ENCODE results near the gene OR2T11. TPM values are rescaled to one million over a fixed set of nuclear protein-coding genes. Genes with fewer than 3 reads are reported as not detected.
"Not testable (repeated sequence)": the region's sequence is repeated elsewhere in the genome, so short reads cannot be mapped to it uniquely, and the experiment has no call there.

Gene OR2T11
- polyA plus RNA-seq, 2 of the 4 experiments (the other 2 are of a cell fraction), result not detected

DNA sequence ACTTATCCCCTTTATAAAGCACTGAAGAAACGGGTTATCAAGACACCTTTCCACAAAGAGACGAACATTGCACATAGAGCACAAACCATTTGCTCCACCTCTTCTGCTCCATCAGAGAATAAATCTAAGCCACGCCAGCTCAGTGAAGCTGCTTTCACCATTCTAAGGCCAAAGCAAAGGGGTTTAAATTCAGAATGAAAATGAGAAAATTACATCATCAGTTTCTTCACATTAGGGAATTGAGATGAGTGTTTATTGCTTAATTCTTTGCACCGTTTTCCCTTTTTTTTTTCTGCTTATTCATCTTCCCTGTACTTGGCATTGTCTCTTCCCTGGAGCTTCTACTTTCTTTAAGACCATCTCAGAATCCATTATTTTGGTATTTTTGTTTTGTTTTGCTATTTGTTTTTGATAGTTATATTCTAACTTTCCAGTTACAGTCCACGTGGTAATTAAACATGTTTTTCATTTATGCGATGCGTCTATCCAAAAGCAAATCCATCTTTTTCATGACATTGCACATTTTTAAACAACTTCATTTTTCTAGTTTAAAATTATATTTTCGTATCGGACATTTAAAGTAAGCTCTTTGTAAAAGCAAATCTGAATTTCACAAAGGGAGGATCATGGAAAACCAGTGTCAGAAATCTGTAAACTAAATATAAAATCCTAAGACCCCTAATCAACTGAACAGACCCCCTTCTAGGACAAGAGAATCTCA lies 58.5 kb downstream of the OR2T11 start:
- 37% methylated on average over 9 of the region's 9 CpGs for WGBS (ENCODE audit: missing lambda C conversion rate)
- Histone ChIP-seq H3K9me3 (no peaks in the 10 kb centered on the region; the same call in 2 of the 3 replicates), H3K4me3 (no peak overlapping the region), H3K27ac (no peak overlapping the region), H3K4me2 (no peak overlapping the region), H3K4me1 (no peaks in the 10 kb centered on the region)
- ChIA-PET POLR2A (no interaction called here), CTCF (no interaction called here)
- ATAC-seq, result no peak
- TF ChIP-seq MAFK (IDR thresholded peaks at IDR 0.05; ENCODE audit: partially characterized antibody), result peak; percentile 52
- TF ChIP-seq, protein P1, sequence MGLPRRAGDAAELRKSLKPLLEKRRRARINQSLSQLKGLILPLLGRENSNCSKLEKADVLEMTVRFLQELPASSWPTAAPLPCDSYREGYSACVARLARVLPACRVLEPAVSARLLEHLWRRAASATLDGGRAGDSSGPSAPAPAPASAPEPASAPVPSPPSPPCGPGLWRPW (IDR thresholded peaks at IDR 0.05), result no peak
- no peak for FAIRE-seq
- no peak for DNase-seq (ENCODE audit: low read depth in 1 of 2, low spot score in 1 of 2)

DNA sequence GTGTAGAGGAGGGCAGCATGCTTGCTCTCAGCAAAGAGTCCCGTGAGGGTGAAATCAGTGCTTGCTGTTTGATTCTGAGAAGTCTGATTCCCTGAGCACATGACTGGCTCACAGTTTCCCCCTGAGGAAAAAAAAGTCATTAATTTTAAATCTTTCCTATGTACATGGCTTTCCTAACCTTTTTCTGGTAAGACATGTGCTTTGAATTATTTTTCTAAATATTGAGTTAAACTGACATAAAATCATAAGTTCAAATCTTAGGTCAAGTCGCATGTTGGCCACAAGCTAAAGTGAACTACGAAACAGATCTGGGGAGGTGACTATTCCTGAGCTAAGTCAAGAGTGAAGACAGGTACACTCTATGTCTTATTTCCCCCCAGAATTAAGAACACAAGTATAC lies 60.2 kb downstream of the OR2T11 start, which contains the start of gene OR2T34:
Gene OR2T34 (minus strand): TSS at position 101 of the 400 bp plus-strand sequence. CDS start 0 bp downstream, at position 101.
- FAIRE-seq; H3K4me3 ChIP-seq; H3K27ac ChIP-seq; H3K4me2 ChIP-seq; POLR2A ChIA-PET; ATAC-seq; H3K9me3 ChIP-seq; DNase-seq (ENCODE audit: low read depth in 1 of 2, low spot score in 1 of 2); CTCF ChIA-PET; H3K4me1 ChIP-seq: not testable (repeated sequence)
- 4% methylated on average over 3 of the region's 3 CpGs for WGBS (ENCODE audit: missing lambda C conversion rate)

DNA sequence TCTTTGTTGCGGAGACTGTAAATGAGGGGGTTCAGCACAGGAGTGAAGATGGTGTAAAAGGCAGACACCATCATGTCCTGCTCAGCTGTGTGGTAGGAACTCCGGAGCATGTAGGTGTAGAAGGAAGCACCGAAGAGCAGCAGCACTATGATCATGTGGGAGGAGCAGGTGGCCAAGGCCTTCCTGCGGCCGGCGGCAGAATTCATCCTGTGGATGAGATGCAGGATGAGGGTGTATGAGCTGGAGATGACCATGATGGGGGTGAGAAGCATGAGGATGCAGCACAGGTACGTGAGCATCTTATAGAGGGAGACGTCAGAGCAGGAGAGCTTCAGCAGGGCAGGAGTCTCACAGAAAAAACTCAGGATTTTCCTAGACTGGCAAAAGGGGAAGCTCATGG lies 61.0 kb downstream of the OR2T11 start:
- CTCF ChIA-PET; H3K4me3 ChIP-seq; H3K27ac ChIP-seq; H3K4me1 ChIP-seq; POLR2A ChIA-PET; DNase-seq (ENCODE audit: low read depth in 1 of 2, low spot score in 1 of 2); FAIRE-seq; H3K4me2 ChIP-seq; H3K9me3 ChIP-seq; ATAC-seq: not testable (repeated sequence)
- 7% methylated on average over 2 of the region's 8 CpGs for WGBS (ENCODE audit: missing lambda C conversion rate)

Small RNA genes lying within 50 kb of the gene (small RNA-seq; reads per million reads assigned to genes)
- gene RF00019, result 0 reads per million in 6 experiments

Other genes starting within 250 kb of the OR2T11 start
- not detected in 2 replicates for gene OR2T1, start 232.0 kb downstream of the OR2T11 start, polyA plus RNA-seq (2011; rRNA removed)
- gene OR2T1, start 232.0 kb downstream of the OR2T11 start, polyA plus RNA-seq (2017; fragmentation: RNase III; extraction: RNeasy Plus Mini Kit Qiagen cat#74134 plus additional on column Dnase treatment), result not detected in 3 replicates
- not detected in 2 replicates for gene OR2T2, start 189.5 kb downstream of the OR2T11 start, polyA plus RNA-seq (2011; rRNA removed)
- gene OR2T2, start 189.5 kb downstream of the OR2T11 start, polyA plus RNA-seq (2017; fragmentation: RNase III; extraction: RNeasy Plus Mini Kit Qiagen cat#74134 plus additional on column Dnase treatment), result not detected in 3 replicates
- not detected in 2 replicates for gene OR2T3, start 161.7 kb downstream of the OR2T11 start, polyA plus RNA-seq (2011; rRNA removed)
- gene OR2T3, start 161.7 kb downstream of the OR2T11 start, polyA plus RNA-seq (2017; fragmentation: RNase III; extraction: RNeasy Plus Mini Kit Qiagen cat#74134 plus additional on column Dnase treatment), result not detected in 3 replicates
- gene OR2T5, start 146.5 kb downstream of the OR2T11 start, polyA plus RNA-seq (2011; rRNA removed), result not detected in 2 replicates
- not detected in 3 replicates for gene OR2T5, start 146.5 kb downstream of the OR2T11 start, polyA plus RNA-seq (2017; fragmentation: RNase III; extraction: RNeasy Plus Mini Kit Qiagen cat#74134 plus additional on column Dnase treatment)
- not detected in 2 replicates for gene OR2G6, start 127.0 kb downstream of the OR2T11 start, polyA plus RNA-seq (2011; rRNA removed)
- gene OR2G6, start 127.0 kb downstream of the OR2T11 start, polyA plus RNA-seq (2017; fragmentation: RNase III; extraction: RNeasy Plus Mini Kit Qiagen cat#74134 plus additional on column Dnase treatment), result not detected in 3 replicates
- not detected in 2 replicates for gene OR2T29, start 72.3 kb downstream of the OR2T11 start, polyA plus RNA-seq (2011; rRNA removed)
- not detected in 3 replicates for gene OR2T29, start 72.3 kb downstream of the OR2T11 start, polyA plus RNA-seq (2017; fragmentation: RNase III; extraction: RNeasy Plus Mini Kit Qiagen cat#74134 plus additional on column Dnase treatment)
- gene OR2T34, start 60.3 kb downstream of the OR2T11 start, polyA plus RNA-seq (2011; rRNA removed), result not detected in 2 replicates
- not detected in 3 replicates for gene OR2T34, start 60.3 kb downstream of the OR2T11 start, polyA plus RNA-seq (2017; fragmentation: RNase III; extraction: RNeasy Plus Mini Kit Qiagen cat#74134 plus additional on column Dnase treatment)
- gene OR2T10, start 37.4 kb downstream of the OR2T11 start, polyA plus RNA-seq (2011; rRNA removed), result not detected in 2 replicates
- gene OR2T10, start 37.4 kb downstream of the OR2T11 start, polyA plus RNA-seq (2017; fragmentation: RNase III; extraction: RNeasy Plus Mini Kit Qiagen cat#74134 plus additional on column Dnase treatment), result not detected in 3 replicates
- not detected in 2 replicates for gene OR2T35, start 10.2 kb upstream of the OR2T11 start, polyA plus RNA-seq (2011; rRNA removed)
- not detected in 3 replicates for gene OR2T35, start 10.2 kb upstream of the OR2T11 start, polyA plus RNA-seq (2017; fragmentation: RNase III; extraction: RNeasy Plus Mini Kit Qiagen cat#74134 plus additional on column Dnase treatment)
- not detected in 2 replicates for gene OR2T27, start 20.4 kb upstream of the OR2T11 start, polyA plus RNA-seq (2011; rRNA removed)
- gene OR2T27, start 20.4 kb upstream of the OR2T11 start, polyA plus RNA-seq (2017; fragmentation: RNase III; extraction: RNeasy Plus Mini Kit Qiagen cat#74134 plus additional on column Dnase treatment), result not detected in 3 replicates
- gene OR14I1, start 67.7 kb upstream of the OR2T11 start, polyA plus RNA-seq (2011; rRNA removed), result not detected in 2 replicates
- gene OR14I1, start 67.7 kb upstream of the OR2T11 start, polyA plus RNA-seq (2017; fragmentation: RNase III; extraction: RNeasy Plus Mini Kit Qiagen cat#74134 plus additional on column Dnase treatment), result not detected in 3 replicates
- 0.53 and 0.70 TPM in 2 replicates for gene LYPD8, start 120.7 kb upstream of the OR2T11 start, polyA plus RNA-seq (2011; rRNA removed)
- gene LYPD8, start 120.7 kb upstream of the OR2T11 start, polyA plus RNA-seq (2017; fragmentation: RNase III; extraction: RNeasy Plus Mini Kit Qiagen cat#74134 plus additional on column Dnase treatment), result 0.12 to 0.31 TPM (median 0.30 TPM) in 3 replicates
- gene SH3BP5L, start 190.8 kb upstream of the OR2T11 start, polyA plus RNA-seq (2011; rRNA removed), result 10.9 and 12.1 TPM in 2 replicates
- 14.1 to 15.8 TPM (median 14.3 TPM) in 3 replicates for gene SH3BP5L, start 190.8 kb upstream of the OR2T11 start, polyA plus RNA-seq (2017; fragmentation: RNase III; extraction: RNeasy Plus Mini Kit Qiagen cat#74134 plus additional on column Dnase treatment)
- 20.4 and 20.6 TPM in 2 replicates for gene ZNF672, start 203.1 kb upstream of the OR2T11 start, polyA plus RNA-seq (2011; rRNA removed)
- 15.6 to 18.9 TPM (median 17.8 TPM) in 3 replicates for gene ZNF672, start 203.1 kb upstream of the OR2T11 start, polyA plus RNA-seq (2017; fragmentation: RNase III; extraction: RNeasy Plus Mini Kit Qiagen cat#74134 plus additional on column Dnase treatment)
- gene ZNF692, start 224.0 kb upstream of the OR2T11 start, polyA plus RNA-seq (2011; rRNA removed), result 19.8 and 28.2 TPM in 2 replicates
- 44.0 to 47.5 TPM (median 46.8 TPM) in 3 replicates for gene ZNF692, start 224.0 kb upstream of the OR2T11 start, polyA plus RNA-seq (2017; fragmentation: RNase III; extraction: RNeasy Plus Mini Kit Qiagen cat#74134 plus additional on column Dnase treatment)

All from A549 (cell line).